ENCODE data around the gene RAB11FIP4.

The RAB11FIP4 gene

DNA sequence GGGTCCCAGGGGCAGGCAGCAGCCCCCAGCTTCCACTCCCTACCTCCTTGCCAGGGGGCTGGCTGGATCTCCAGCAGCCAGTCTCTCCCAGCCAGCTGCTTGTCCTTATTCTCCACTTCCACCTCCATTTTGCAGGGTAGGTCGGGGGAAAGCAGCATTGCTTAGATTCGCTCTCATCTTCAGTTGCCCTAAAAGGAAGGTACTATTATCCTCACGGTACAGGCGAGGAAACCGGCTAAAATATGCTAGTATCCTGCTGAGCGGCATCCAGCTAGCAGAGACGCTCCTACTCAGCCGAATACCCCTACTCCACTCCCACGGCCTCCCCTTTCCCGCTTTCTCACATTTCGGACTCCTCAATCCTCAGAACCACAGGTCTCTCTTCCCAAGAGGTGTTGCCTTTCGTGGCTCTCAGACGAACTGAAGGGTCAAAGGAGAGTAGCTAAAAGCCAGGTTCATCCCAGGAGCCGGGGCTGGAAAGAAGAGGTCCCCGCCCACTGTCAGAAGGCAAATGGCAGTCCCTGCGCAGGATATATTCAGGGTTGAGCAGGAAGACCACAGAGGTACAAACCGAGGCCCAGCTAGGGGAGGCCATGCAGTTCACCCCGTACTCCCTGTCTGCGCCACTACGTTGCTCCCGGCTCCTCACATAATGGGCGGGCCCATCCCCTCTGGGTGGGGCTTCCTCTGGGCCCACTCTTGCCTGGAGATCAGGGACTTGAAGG is 1.7 kb upstream of the RAB11FIP4 start:
- TF ChIP-seq, protein P1, sequence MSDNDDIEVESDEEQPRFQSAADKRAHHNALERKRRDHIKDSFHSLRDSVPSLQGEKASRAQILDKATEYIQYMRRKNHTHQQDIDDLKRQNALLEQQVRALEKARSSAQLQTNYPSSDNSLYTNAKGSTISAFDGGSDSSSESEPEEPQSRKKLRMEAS (IDR thresholded peaks at IDR 0.05; ENCODE audit: low read depth, low read length), result no peak
- no peak for TF ChIP-seq MYC (IDR thresholded peaks at IDR 0.05; ENCODE audit: low read depth, low read length)
- TF ChIP-seq, protein P2, sequence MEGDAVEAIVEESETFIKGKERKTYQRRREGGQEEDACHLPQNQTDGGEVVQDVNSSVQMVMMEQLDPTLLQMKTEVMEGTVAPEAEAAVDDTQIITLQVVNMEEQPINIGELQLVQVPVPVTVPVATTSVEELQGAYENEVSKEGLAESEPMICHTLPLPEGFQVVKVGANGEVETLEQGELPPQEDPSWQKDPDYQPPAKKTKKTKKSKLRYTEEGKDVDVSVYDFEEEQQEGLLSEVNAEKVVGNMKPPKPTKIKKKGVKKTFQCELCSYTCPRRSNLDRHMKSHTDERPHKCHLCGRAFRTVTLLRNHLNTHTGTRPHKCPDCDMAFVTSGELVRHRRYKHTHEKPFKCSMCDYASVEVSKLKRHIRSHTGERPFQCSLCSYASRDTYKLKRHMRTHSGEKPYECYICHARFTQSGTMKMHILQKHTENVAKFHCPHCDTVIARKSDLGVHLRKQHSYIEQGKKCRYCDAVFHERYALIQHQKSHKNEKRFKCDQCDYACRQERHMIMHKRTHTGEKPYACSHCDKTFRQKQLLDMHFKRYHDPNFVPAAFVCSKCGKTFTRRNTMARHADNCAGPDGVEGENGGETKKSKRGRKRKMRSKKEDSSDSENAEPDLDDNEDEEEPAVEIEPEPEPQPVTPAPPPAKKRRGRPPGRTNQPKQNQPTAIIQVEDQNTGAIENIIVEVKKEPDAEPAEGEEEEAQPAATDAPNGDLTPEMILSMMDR (IDR thresholded peaks at IDR 0.05; ENCODE audit: low read depth, low read length), result no peak
- TF ChIP-seq POLR2A (IDR thresholded peaks at IDR 0.05; ENCODE audit: extremely low read depth, insufficient read length), result no peak
- DNase-seq (ENCODE audit: low read depth), result no peak
- no peak overlapping the region for H3K4me3 ChIP-seq (ENCODE audit: low read depth, low read length)

DNA sequence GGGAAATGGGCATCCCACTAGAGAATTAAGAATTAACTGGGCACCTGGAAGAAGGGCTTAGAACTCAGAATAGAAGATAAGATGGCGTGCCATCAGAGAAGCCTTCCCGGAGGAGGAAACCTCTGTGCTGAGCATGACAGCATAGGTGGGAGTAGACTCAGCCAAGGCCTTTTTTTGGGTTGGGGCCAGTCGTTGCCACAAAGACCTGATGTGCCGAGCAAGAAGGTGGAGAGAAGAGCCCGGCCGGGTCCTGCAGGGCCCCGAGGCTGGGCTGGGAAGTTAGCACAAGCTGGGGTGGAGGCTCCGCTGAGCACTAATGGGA is 1.1 kb upstream of the RAB11FIP4 start:
- no peak for TF ChIP-seq POLR2A (IDR thresholded peaks at IDR 0.05; ENCODE audit: extremely low read depth, insufficient read length)
- TF ChIP-seq MYC (IDR thresholded peaks at IDR 0.05; ENCODE audit: low read depth, low read length), result no peak
- TF ChIP-seq, protein P1 (IDR thresholded peaks at IDR 0.05; ENCODE audit: low read depth, low read length), result no peak
- no peak for DNase-seq (ENCODE audit: low read depth)
- no peak overlapping the region for H3K4me3 ChIP-seq (ENCODE audit: low read depth, low read length)

DNA sequence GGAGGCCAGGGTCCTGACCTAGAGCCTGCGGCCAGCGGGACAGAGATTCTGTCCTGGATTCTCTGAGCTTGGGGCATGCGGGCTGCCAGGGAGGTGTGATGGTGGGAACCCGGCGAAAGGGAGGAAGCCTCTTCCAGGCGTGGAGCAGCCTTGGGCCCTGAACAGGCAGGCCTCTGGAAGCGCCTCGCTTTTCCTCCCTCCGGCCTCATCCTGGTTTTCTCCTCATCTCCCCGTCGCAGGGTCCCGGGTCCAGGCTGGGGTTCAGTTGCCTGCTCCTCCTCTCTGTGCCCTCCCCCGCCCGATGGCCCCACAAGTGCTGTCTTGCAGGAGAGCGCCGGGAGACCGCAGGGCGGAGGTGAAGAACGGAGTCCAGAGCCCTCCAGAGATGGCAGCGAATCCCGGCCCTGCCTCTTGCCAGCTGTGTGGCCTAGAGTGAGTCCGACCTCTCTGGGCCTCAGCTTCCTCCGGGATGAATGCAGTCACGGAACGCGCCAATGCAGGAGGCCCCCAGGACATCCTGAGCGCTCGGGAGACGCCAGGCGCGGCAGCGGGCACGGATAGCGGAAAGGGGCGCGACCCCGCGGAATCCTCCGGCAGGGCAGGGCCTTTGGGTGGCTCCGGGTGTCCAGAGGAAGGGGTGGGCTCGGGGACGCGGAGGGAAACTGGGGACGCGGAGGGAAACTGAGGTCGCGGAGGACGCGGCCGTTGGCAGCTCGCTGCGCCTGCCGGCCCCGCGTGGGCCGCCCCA is 553 bp upstream of the RAB11FIP4 start:
- no peak for DNase-seq (ENCODE audit: low read depth)
- TF ChIP-seq, protein P1 (IDR thresholded peaks at IDR 0.05; ENCODE audit: low read depth, low read length), result no peak
- TF ChIP-seq MYC (IDR thresholded peaks at IDR 0.05; ENCODE audit: low read depth, low read length) (no peak), POLR2A (IDR thresholded peaks at IDR 0.05; ENCODE audit: extremely low read depth, insufficient read length) (no peak)
- TF ChIP-seq, protein P2 (IDR thresholded peaks at IDR 0.05; ENCODE audit: low read depth, low read length), result no peak
- H3K4me3 ChIP-seq (ENCODE audit: low read depth, low read length), result no peak overlapping the region

DNA sequence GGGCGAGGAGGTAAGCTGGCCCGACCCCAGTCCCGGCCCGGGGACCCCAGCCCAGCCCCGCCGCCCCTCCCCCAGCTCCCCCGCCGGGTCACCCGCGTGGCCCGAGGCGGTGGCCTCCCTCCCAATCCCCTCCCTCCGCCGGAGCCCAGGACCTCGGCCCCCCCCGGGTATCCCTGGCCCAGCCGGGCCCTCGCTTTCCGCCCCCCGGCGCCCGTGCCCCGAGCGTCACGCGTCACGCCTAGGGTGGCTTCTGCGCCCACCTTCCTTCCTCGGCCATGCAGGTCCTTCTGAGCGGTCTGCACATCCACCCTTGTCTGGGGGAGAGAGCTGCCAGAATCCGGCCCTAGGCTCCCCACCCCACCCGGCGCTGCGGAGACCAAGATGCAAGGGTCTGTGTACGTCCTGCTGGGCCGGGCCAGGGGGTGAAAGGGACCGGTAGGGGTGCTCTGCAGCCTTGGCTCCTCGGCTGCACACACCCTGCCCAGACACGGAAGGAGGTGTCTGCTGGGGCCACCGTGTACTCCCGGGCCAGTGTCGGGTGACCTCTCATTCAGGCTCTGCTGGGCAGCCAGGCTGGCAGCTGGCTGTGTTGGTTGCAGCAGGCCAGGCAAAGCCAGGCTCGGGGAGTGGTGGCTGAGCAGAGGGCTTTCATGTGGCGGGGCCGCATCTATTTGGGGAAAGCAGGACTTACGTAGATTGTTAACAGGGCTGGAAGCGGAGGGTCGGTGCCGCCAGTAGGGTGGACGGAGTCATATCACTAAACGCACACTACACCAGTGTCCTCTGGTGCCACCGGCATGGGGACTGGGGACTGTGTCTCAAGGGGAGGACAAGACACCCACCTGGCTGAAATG is 754 bp downstream of the RAB11FIP4 start:
- no peak for TF ChIP-seq POLR2A (IDR thresholded peaks at IDR 0.05; ENCODE audit: extremely low read depth, insufficient read length)
- TF ChIP-seq, protein P1 (IDR thresholded peaks at IDR 0.05; ENCODE audit: low read depth, low read length), result no peak
- TF ChIP-seq, protein P2 (IDR thresholded peaks at IDR 0.05; ENCODE audit: low read depth, low read length), result no peak
- no peak for TF ChIP-seq MYC (IDR thresholded peaks at IDR 0.05; ENCODE audit: low read depth, low read length)
- no peak overlapping the region for H3K4me3 ChIP-seq (ENCODE audit: low read depth, low read length)
- DNase-seq (ENCODE audit: low read depth), result no peak

DNA sequence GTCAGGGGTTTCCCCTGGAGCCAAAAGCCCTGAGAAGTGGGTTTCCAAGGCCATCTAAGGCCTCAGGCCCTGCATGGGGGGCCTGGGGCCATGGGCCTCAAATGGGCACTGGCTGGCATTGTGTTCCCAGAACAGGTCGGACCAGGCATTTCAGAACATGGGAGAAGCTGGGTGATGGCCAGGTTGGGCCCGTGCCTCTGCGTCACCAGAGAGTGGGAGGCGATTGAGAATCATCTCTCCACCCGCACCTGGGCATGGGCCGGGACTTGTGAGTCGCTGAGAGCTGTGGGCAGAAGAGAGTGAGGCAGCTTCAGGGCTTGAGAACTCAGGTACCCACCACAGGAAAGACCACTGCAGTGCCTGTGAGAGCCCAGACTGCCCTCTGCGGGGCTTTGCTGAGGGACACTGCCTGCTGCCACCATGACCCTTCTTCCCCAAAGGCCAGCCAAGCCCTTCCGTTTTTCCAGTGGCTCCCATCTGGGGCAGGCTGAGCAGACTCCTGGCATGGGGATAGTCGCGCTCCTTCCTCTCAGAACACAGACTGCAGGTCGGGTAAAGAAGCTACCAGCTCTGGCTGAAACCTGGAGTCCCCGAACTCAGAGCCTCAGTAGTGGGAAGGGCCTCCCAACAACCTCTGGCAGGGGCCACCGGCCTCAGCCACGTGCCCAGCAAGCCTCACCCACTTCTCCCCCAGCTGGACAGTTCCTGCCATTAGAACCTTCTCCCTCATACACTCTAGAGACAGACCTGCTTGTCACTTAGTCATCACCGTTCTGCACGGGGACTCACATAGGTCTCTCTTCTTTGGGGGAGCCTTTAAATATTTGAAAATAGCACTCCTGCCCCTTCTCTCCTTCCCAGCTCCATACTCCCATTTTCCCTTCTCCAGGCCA is 1.6 kb downstream of the RAB11FIP4 start:
- no peak for TF ChIP-seq POLR2A (IDR thresholded peaks at IDR 0.05; ENCODE audit: extremely low read depth, insufficient read length)
- TF ChIP-seq, protein P1 (IDR thresholded peaks at IDR 0.05; ENCODE audit: low read depth, low read length), result peak; percentile 72
- TF ChIP-seq, protein P2 (IDR thresholded peaks at IDR 0.05; ENCODE audit: low read depth, low read length), result no peak
- TF ChIP-seq MYC (IDR thresholded peaks at IDR 0.05; ENCODE audit: low read depth, low read length), result peak; percentile 42; the same call in 1 of the 2 replicates
- no peak for DNase-seq (ENCODE audit: low read depth)
- H3K4me3 ChIP-seq (ENCODE audit: low read depth, low read length), result no peak overlapping the region

All from NB4 (cell line).